ENCODE measurements around the gene SPINK8. TPM values are rescaled to one million over a fixed set of nuclear protein-coding genes. Genes with fewer than 3 reads are reported as not detected.

The SPINK8 gene
- total and polyA plus RNA-seq, 2 of the 8 experiments (the other 6 are each of a cell fraction or from before 2014, with no cell fraction given): 0.29 TPM; not detected in 1

MicroRNAs within 50 kb of the gene (microRNA counts, 767-probe panel; counts per million panel counts)
- 879 counts per million, percentile 95 among the panel's probes with 10 or more counts for microRNA hsa-miR-2115-5p

Small RNA genes lying within 50 kb of the gene (microRNA-seq; reads per million reads assigned to microRNA genes)
- 0 to 0.69 reads per million in 2 experiments for gene MIR2115 (ENCODE audit: borderline microRNAs expressed in 2 of 2, borderline number of aligned reads in 2 of 2, borderline replicate concordance in 1 of 2)

Small RNA genes lying within 50 kb of the gene (small RNA-seq; reads per million reads assigned to genes)
- gene MIR2115 (ENCODE audit: insufficient read depth) (37.4 reads per million, percentile 95 among the genes with 10 or more reads in this experiment), gene RF00019 (ENCODE audit: insufficient read depth) (not detected), gene RN7SL321P (ENCODE audit: insufficient read depth) (not detected)

Other genes with a start within 250 kb of the SPINK8 start
- gene CDC25A, start 145.2 kb downstream of the SPINK8 start, total RNA-seq (2021; fragmentation: NEBNext Ultra II Directional; extraction: Animal tissue kit (Norgen Biotek cat#: 25700)): 62.1 and 65.0 TPM in 2 replicates
- 20.7 and 22.2 TPM in 2 replicates for gene CDC25A, start 145.2 kb downstream of the SPINK8 start, polyA plus RNA-seq (2011; rRNA removed)
- gene CAMP, start 110.2 kb downstream of the SPINK8 start, total RNA-seq (2021; fragmentation: NEBNext Ultra II Directional; extraction: Animal tissue kit (Norgen Biotek cat#: 25700)): not detected in 2 replicates
- not detected in 2 replicates for gene CAMP, start 110.2 kb downstream of the SPINK8 start, polyA plus RNA-seq (2011; rRNA removed)
- 106 and 113 TPM in 2 replicates for gene ZNF589, start 92.6 kb downstream of the SPINK8 start, total RNA-seq (2021; fragmentation: NEBNext Ultra II Directional; extraction: Animal tissue kit (Norgen Biotek cat#: 25700))
- 64.7 and 65.6 TPM in 2 replicates for gene ZNF589, start 92.6 kb downstream of the SPINK8 start, polyA plus RNA-seq (2011; rRNA removed)
- gene NME6, start 32.3 kb downstream of the SPINK8 start, total RNA-seq (2021; fragmentation: NEBNext Ultra II Directional; extraction: Animal tissue kit (Norgen Biotek cat#: 25700)): 12.3 and 14.2 TPM in 2 replicates
- 19.3 and 21.5 TPM in 2 replicates for gene NME6, start 32.3 kb downstream of the SPINK8 start, polyA plus RNA-seq (2011; rRNA removed)
- gene FBXW12, start 38.6 kb upstream of the SPINK8 start, total RNA-seq (2021; fragmentation: NEBNext Ultra II Directional; extraction: Animal tissue kit (Norgen Biotek cat#: 25700)): 0.35 TPM in 1 of 2 replicates, not detected in the other
- 0.41 and 0.85 TPM in 2 replicates for gene FBXW12, start 38.6 kb upstream of the SPINK8 start, polyA plus RNA-seq (2011; rRNA removed)
- 114 and 115 TPM in 2 replicates for gene PLXNB1, start 96.4 kb upstream of the SPINK8 start, total RNA-seq (2021; fragmentation: NEBNext Ultra II Directional; extraction: Animal tissue kit (Norgen Biotek cat#: 25700))
- 109 and 149 TPM in 2 replicates for gene PLXNB1, start 96.4 kb upstream of the SPINK8 start, polyA plus RNA-seq (2011; rRNA removed)
- gene CCDC51, start 106.5 kb upstream of the SPINK8 start, total RNA-seq (2021; fragmentation: NEBNext Ultra II Directional; extraction: Animal tissue kit (Norgen Biotek cat#: 25700)): 20.3 and 21.3 TPM in 2 replicates
- 19.7 and 21.4 TPM in 2 replicates for gene CCDC51, start 106.5 kb upstream of the SPINK8 start, polyA plus RNA-seq (2011; rRNA removed)
- 305 and 322 TPM in 2 replicates for gene TMA7, start 106.6 kb upstream of the SPINK8 start, total RNA-seq (2021; fragmentation: NEBNext Ultra II Directional; extraction: Animal tissue kit (Norgen Biotek cat#: 25700))
- gene TMA7, start 106.6 kb upstream of the SPINK8 start, polyA plus RNA-seq (2011; rRNA removed): 83.3 and 138 TPM in 2 replicates
- gene ATRIP, start 113.1 kb upstream of the SPINK8 start, total RNA-seq (2021; fragmentation: NEBNext Ultra II Directional; extraction: Animal tissue kit (Norgen Biotek cat#: 25700)): 16.7 and 20.2 TPM in 2 replicates
- gene ATRIP, start 113.1 kb upstream of the SPINK8 start, polyA plus RNA-seq (2011; rRNA removed): 16.6 and 18.5 TPM in 2 replicates
- 191 and 196 TPM in 2 replicates for gene SHISA5, start 170.5 kb upstream of the SPINK8 start, total RNA-seq (2021; fragmentation: NEBNext Ultra II Directional; extraction: Animal tissue kit (Norgen Biotek cat#: 25700))
- 315 and 422 TPM in 2 replicates for gene SHISA5, start 170.5 kb upstream of the SPINK8 start, polyA plus RNA-seq (2011; rRNA removed)
- 10.7 and 11.3 TPM in 2 replicates for gene PFKFB4, start 223.1 kb upstream of the SPINK8 start, total RNA-seq (2021; fragmentation: NEBNext Ultra II Directional; extraction: Animal tissue kit (Norgen Biotek cat#: 25700))
- gene PFKFB4, start 223.1 kb upstream of the SPINK8 start, polyA plus RNA-seq (2011; rRNA removed): 20.1 and 20.3 TPM in 2 replicates
- not detected in 2 replicates for gene UCN2, start 230.1 kb upstream of the SPINK8 start, total RNA-seq (2021; fragmentation: NEBNext Ultra II Directional; extraction: Animal tissue kit (Norgen Biotek cat#: 25700))
- 0.14 and 0.22 TPM in 2 replicates for gene UCN2, start 230.1 kb upstream of the SPINK8 start, polyA plus RNA-seq (2011; rRNA removed)